ENCODE data around the gene ADAMTS17. TPM values are rescaled to one million over a fixed set of nuclear protein-coding genes. Genes with fewer than 3 reads are reported as not detected.

The ADAMTS17 gene
- polyA plus RNA-seq, 2 of the 4 experiments (the other 2 are of a cell fraction) = 0.05 TPM; not detected in 1

DNA sequence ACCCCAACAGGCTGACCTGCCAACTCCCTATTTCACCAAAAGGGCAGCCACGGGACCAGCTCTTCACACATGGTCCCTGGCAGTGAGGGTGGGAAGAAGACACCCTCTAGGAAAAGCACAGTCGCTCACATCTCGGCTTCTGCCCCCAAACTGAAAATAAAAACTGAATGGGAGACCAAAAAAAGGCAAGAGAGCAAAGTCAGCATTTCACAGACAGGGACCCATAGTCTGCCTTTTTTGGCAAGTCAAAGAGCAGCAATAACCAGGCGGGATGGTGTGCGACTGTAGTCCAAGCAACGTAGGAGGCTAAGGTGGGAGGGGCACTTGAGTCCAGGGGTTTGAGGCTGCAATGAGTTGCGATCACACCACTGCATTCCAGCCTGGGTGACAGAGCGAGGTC, 154.1 kb downstream of the ADAMTS17 start:
- DNase-seq (ENCODE audit: low read depth in 1 of 2, low spot score in 1 of 2) (no peak), ATAC-seq (no peak), FAIRE-seq (no peak)
- H3K4me3 ChIP-seq = no peak overlapping the region
- WGBS (ENCODE audit: missing lambda C conversion rate) = 9% methylated on average over 8 of the region's 8 CpGs
- no peak overlapping the region for H3K4me2 ChIP-seq
- ChIA-PET POLR2A (no interaction called here), CTCF (interaction anchor here (0.9 kb wide), 1 partner anchor 13 kb away, joined by 3 read pairs; no protein-coding TSS in a partner anchor)
- H3K27ac ChIP-seq = no peak overlapping the region
- H3K9me3 ChIP-seq = peaks cover 5% of the 10 kb centered on the region; the same call in 2 of the 3 replicates
- no peak for TF ChIP-seq HOXB13 (CRISPR knock-in tag; IDR thresholded peaks at IDR 0.05; ENCODE audit: low read depth)
- TF ChIP-seq MAFK (IDR thresholded peaks at IDR 0.05; ENCODE audit: partially characterized antibody) = peak; percentile 49
- TF ChIP-seq EHF (CRISPR knock-in tag; IDR thresholded peaks at IDR 0.05) = no peak
- no peak for TF ChIP-seq TFCP2L1 (CRISPR knock-in tag; IDR thresholded peaks at IDR 0.05)
- no peaks in the 10 kb centered on the region for H3K4me1 ChIP-seq

DNA sequence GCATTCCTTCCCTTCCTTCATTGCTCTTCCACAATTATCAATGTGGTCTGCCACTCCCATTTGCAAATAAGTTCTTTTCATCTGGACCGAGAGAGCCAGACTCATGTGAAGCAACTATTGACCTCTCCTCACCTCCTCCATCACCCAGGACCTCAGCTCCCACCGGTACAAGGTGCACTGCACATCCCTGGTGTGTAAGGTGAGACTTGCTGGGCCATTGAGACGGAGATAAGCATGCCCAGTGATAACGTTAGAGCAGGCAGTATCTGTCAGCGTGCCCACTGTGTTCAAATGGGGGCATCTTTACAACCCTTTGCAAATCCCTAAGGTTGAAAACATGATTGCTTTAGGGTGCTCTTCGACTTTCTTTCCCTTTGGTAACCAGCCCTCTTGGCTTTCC, 154.8 kb downstream of the ADAMTS17 start:
- ATAC-seq (no peak), FAIRE-seq (no peak)
- H3K4me2 ChIP-seq = no peak overlapping the region

More for the DNA sequence above, 154.8 kb downstream of the ADAMTS17 start:
- H3K4me1 ChIP-seq = no peaks in the 10 kb centered on the region
- no peak overlapping the region for H3K27ac ChIP-seq
- ChIA-PET POLR2A (no interaction called here), CTCF (interaction anchor here (0.9 kb wide), 1 partner anchor 13 kb away, joined by 3 read pairs; no protein-coding TSS in a partner anchor)
- H3K9me3 ChIP-seq = peaks cover 5% of the 10 kb centered on the region; the same call in 2 of the 3 replicates
- no peak for DNase-seq (ENCODE audit: low read depth in 1 of 2, low spot score in 1 of 2)
- H3K4me3 ChIP-seq = no peak overlapping the region
- WGBS (ENCODE audit: missing lambda C conversion rate) = 2% methylated on average over 6 of the region's 6 CpGs
- no peak for TF ChIP-seq REST (IDR thresholded peaks at IDR 0.05)
- TF ChIP-seq MAFK (IDR thresholded peaks at IDR 0.05; ENCODE audit: partially characterized antibody) = no peak
- no peak for TF ChIP-seq HDAC2 (IDR thresholded peaks at IDR 0.05)
- no peak for TF ChIP-seq KDM5A (IDR thresholded peaks at IDR 0.05)
- TF ChIP-seq RCOR1 (IDR thresholded peaks at IDR 0.05; ENCODE audit: low read depth, low read length) = no peak
- no peak for TF ChIP-seq FOXS1 (CRISPR knock-in tag; IDR thresholded peaks at IDR 0.05)
- TF ChIP-seq EHMT2 (IDR thresholded peaks at IDR 0.05; ENCODE audit: low read depth) = no peak
- no peak for TF ChIP-seq HEYL (CRISPR knock-in tag; IDR thresholded peaks at IDR 0.05)
- no peak for TF ChIP-seq CHD4 (IDR thresholded peaks at IDR 0.05; ENCODE audit: borderline replicate concordance)
- TF ChIP-seq ZNF302 (CRISPR knock-in tag; IDR thresholded peaks at IDR 0.05) = no peak
- no peak for TF ChIP-seq FOSB (CRISPR knock-in tag; IDR thresholded peaks at IDR 0.05)
- no peak for TF ChIP-seq KDM1A (IDR thresholded peaks at IDR 0.05; ENCODE audit: low read depth)
- no peak for TF ChIP-seq NR3C1 (IDR thresholded peaks at IDR 0.05)
- no peak for TF ChIP-seq CBX2 (IDR thresholded peaks at IDR 0.05; ENCODE audit: borderline replicate concordance, low read depth)
- no peak for TF ChIP-seq NFE2L2 (conservative IDR thresholded peaks at IDR 0.05; ENCODE audit: low read length)
- TF ChIP-seq MYC (IDR thresholded peaks at IDR 0.05; ENCODE audit: borderline replicate concordance, low read length) = no peak
- TF ChIP-seq ELK1 (IDR thresholded peaks at IDR 0.05; ENCODE audit: low read depth, low read length) = no peak
- no peak for TF ChIP-seq SMC3 (IDR thresholded peaks at IDR 0.05)
- TF ChIP-seq JUN (IDR thresholded peaks at IDR 0.05) = no peak
- TF ChIP-seq CTCF (IDR thresholded peaks at IDR 0.05) = no peak

Data from A549 (cell line).